ENCODE measurements around the gene CAMKK2. TPM values are rescaled to one million over a fixed set of nuclear protein-coding genes. Genes with fewer than 3 reads are reported as not detected.

The CAMKK2 gene
- total RNA-seq, 1 donor from 2014 or later: 25.6 TPM

GRCh38 chr12:121216102-121216501 lies 80.4 kb downstream of the CAMKK2 start:
- Histone ChIP-seq H3K27me3 (ENCODE audit: control insufficient read depth, insufficient read depth, low read length) (no peaks in the 10 kb centered on the region), H3K36me3 (ENCODE audit: control insufficient read depth, insufficient read depth, low read length) (no peaks in the 10 kb centered on the region), H3K4me3 (ENCODE audit: low read depth, low read length) (no peak overlapping the region)
- no peak for DNase-seq (ENCODE audit: low read depth)
- TF ChIP-seq CTCF (IDR thresholded peaks at IDR 0.05; ENCODE audit: insufficient read depth, low read length, poor library complexity, severe bottlenecking): no peak

GRCh38 chr12:121214855-121215745 lies 81.4 kb downstream of the CAMKK2 start:
- Histone ChIP-seq H3K4me3 (ENCODE audit: low read depth, low read length) (no peak overlapping the region), H3K27me3 (ENCODE audit: control insufficient read depth, insufficient read depth, low read length) (no peaks in the 10 kb centered on the region), H3K36me3 (ENCODE audit: control insufficient read depth, insufficient read depth, low read length) (no peaks in the 10 kb centered on the region)
- no peak for TF ChIP-seq CTCF (IDR thresholded peaks at IDR 0.05; ENCODE audit: insufficient read depth, low read length, poor library complexity, severe bottlenecking)
- peak; percentile 90 for DNase-seq (ENCODE audit: low read depth)

GRCh38 chr12:121214166-121214777 lies 82.2 kb downstream of the CAMKK2 start:
- no peak for TF ChIP-seq CTCF (IDR thresholded peaks at IDR 0.05; ENCODE audit: insufficient read depth, low read length, poor library complexity, severe bottlenecking)
- H3K27me3 ChIP-seq (ENCODE audit: control insufficient read depth, insufficient read depth, low read length): no peaks in the 10 kb centered on the region
- no peak for DNase-seq (ENCODE audit: low read depth)
- H3K36me3 ChIP-seq (ENCODE audit: control insufficient read depth, insufficient read depth, low read length): no peaks in the 10 kb centered on the region
- H3K4me3 ChIP-seq (ENCODE audit: low read depth, low read length): no peak overlapping the region

GRCh38 chr12:121212875-121213274 lies 83.6 kb downstream of the CAMKK2 start:
- no peaks in the 10 kb centered on the region for H3K27me3 ChIP-seq (ENCODE audit: control insufficient read depth, insufficient read depth, low read length)
- no peaks in the 10 kb centered on the region for H3K36me3 ChIP-seq (ENCODE audit: control insufficient read depth, insufficient read depth, low read length)
- no peak for DNase-seq (ENCODE audit: low read depth)
- no peak overlapping the region for H3K4me3 ChIP-seq (ENCODE audit: low read depth, low read length)
- TF ChIP-seq CTCF (IDR thresholded peaks at IDR 0.05; ENCODE audit: insufficient read depth, low read length, poor library complexity, severe bottlenecking): no peak

GRCh38 chr12:121209624-121210572 lies 86.6 kb downstream of the CAMKK2 start, which contains the start of gene P2RX4:
Gene P2RX4 (plus strand): TSS chr12:121210129. CDS start chr12:121210165, 36 bp downstream.
- TF ChIP-seq CTCF (IDR thresholded peaks at IDR 0.05; ENCODE audit: insufficient read depth, low read length, poor library complexity, severe bottlenecking): peak; percentile 21
- peak within 1 kb of the TSS; percentile 79 for H3K4me3 ChIP-seq (ENCODE audit: low read depth, low read length)
- no peaks in the 10 kb centered on the region for H3K27me3 ChIP-seq (ENCODE audit: control insufficient read depth, insufficient read depth, low read length)
- no peak for DNase-seq (ENCODE audit: low read depth)
- no peaks in the 10 kb centered on the region for H3K36me3 ChIP-seq (ENCODE audit: control insufficient read depth, insufficient read depth, low read length)

Data from kidney epithelial cell (primary cell).